ENCODE measurements around the gene LEKR1.

DNA sequence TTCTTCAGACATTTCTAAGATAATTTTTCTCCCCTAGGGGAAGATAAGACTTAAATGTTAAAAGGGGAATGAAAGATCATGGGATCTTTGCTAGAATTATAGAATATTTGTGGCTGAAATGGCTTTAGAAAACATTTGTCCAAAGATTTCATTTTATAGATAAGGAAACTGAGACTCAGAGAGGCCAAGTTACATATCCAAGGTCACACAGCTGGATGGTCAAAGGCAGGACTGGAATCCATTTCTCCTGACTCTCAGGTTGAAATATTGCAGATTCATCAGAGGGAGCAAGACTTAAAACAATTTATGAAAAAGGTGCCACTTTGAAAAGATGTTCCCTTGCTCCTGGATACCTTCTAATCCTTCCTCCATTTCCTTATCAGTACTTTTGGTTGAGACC is 19.5 kb upstream of the LEKR1 start:
- TF ChIP-seq, protein P1, sequence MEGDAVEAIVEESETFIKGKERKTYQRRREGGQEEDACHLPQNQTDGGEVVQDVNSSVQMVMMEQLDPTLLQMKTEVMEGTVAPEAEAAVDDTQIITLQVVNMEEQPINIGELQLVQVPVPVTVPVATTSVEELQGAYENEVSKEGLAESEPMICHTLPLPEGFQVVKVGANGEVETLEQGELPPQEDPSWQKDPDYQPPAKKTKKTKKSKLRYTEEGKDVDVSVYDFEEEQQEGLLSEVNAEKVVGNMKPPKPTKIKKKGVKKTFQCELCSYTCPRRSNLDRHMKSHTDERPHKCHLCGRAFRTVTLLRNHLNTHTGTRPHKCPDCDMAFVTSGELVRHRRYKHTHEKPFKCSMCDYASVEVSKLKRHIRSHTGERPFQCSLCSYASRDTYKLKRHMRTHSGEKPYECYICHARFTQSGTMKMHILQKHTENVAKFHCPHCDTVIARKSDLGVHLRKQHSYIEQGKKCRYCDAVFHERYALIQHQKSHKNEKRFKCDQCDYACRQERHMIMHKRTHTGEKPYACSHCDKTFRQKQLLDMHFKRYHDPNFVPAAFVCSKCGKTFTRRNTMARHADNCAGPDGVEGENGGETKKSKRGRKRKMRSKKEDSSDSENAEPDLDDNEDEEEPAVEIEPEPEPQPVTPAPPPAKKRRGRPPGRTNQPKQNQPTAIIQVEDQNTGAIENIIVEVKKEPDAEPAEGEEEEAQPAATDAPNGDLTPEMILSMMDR (IDR thresholded peaks at IDR 0.05; ENCODE audit: low read depth, low read length), result no peak
- TF ChIP-seq EZH2phosphoT487 (IDR thresholded peaks at IDR 0.05; ENCODE audit: low read depth), result no peak

All from OCI-LY3 (cell line).